HG03097 (cell line): ENCODE data around the gene RUSC2.
"Not testable (repeated sequence)": the region's sequence is repeated elsewhere in the genome, so short reads cannot be mapped to it uniquely, and the experiment has no call there.

Experiments used
- ATAC-seq: cut with Tn5 transposase; IDR thresholded peaks from one replicate; pipeline ENCODE4 v1.9.1; 2021; ENCODE audit not compliant: unreplicated experiment, low FRiP score

Gene RUSC2, protein sequence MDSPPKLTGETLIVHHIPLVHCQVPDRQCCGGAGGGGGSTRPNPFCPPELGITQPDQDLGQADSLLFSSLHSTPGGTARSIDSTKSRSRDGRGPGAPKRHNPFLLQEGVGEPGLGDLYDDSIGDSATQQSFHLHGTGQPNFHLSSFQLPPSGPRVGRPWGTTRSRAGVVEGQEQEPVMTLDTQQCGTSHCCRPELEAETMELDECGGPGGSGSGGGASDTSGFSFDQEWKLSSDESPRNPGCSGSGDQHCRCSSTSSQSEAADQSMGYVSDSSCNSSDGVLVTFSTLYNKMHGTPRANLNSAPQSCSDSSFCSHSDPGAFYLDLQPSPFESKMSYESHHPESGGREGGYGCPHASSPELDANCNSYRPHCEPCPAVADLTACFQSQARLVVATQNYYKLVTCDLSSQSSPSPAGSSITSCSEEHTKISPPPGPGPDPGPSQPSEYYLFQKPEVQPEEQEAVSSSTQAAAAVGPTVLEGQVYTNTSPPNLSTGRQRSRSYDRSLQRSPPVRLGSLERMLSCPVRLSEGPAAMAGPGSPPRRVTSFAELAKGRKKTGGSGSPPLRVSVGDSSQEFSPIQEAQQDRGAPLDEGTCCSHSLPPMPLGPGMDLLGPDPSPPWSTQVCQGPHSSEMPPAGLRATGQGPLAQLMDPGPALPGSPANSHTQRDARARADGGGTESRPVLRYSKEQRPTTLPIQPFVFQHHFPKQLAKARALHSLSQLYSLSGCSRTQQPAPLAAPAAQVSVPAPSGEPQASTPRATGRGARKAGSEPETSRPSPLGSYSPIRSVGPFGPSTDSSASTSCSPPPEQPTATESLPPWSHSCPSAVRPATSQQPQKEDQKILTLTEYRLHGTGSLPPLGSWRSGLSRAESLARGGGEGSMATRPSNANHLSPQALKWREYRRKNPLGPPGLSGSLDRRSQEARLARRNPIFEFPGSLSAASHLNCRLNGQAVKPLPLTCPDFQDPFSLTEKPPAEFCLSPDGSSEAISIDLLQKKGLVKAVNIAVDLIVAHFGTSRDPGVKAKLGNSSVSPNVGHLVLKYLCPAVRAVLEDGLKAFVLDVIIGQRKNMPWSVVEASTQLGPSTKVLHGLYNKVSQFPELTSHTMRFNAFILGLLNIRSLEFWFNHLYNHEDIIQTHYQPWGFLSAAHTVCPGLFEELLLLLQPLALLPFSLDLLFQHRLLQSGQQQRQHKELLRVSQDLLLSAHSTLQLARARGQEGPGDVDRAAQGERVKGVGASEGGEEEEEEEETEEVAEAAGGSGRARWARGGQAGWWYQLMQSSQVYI (N-terminal part only)

DNA sequence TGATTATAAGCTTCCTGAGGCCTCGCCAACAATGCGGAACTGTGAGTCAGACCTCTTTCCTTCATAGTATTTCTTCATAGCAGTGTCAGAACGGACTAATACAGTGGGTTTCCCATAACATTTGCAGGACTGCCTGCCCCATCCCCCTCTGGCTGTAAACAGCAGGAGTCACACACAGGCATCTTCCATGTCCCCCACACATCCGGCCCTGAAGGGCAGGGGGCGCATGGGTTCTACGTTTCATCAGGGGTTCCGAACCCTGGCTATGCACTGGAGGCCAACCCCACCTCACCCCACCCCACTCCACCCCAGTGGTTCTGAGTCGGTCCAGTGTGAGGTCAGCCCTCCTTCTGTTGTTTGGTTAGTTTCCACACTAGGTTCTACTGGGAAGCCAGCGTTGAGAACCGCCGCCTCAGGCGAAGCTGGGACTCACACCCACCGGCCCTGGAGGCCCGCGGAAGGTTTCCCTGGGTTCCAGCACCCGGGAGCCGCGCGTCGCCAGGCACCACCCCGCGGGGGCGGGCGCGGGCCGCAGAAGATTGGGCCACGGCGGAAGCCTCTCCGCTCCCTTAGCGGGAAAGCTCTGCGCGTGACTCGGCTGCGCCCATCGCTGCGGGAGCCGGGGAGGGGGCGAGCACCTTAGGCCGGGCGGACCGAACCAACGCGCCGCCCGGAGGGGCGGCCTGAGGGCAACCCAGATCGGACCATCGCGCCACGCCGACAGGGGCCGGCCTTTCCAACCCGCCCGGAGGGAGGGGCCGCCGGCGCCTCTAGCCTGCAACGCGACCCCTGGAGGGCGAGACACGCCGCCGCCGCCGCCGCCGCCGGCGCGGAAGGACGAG, at the start of gene RUSC2:
TSS of gene RUSC2 (plus strand) at position 799 of the 842 bp plus-strand sequence. CDS start 56,411 bp downstream, outside the sequence.
- no peak for ATAC-seq

DNA sequence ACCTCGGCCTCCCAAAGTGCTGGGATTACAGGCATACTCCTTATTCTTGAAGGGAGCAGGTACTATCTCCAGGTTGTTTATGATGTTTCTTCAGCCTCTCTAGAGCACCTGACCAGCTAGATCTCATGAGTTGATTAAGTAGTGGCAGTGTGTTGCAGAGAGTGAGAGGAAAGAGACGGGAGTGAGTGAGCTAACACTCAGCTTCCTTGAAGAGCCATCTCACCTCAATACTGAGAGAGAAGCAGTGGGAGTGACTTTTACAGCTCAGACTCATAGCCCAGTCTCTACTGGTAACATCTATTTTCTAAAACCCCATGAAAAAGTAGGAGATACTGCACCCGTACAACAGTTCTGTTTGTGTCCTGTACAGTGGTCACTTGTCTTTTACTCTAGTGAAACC, 43.9 kb upstream of the RUSC2 start:
- no peak for ATAC-seq

DNA sequence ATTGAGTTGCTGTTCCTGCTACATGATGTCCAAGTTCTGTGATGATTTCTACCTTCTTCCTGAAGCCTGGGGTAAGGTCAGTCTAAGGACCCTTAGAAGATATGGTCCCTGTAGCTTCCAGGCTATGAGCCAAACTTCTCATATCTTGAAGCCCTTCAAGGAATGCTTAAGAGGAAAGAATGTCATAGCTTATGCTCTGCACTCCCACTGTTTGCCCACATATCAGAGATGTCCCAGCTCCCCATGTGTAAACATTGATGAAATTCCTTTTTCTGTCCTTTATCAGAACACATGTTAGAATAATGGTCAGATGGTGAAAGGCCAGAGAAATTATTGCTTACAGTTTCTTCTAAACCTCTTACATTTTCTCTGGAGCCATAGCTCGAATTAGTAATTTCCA, 41.4 kb upstream of the RUSC2 start:
- no peak for ATAC-seq

DNA sequence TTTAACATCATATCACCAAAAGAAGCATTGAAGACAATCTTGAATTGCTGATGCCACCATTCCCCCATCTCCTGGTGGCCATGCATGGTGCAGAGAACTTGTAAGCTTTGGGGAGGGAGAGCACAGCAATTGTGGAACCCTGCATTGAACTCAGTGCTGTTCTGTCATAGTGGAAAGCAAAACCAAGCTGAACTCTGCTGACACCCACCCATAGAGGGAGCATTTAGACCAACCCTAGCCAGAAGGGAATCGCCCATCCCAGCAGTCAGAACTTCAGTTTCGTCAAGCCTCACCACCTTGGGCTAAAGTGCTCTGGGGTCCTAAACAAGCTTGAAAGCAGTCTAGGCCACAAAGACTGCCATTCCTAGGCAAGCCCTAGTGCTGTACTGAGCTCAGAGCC, 37.4 kb upstream of the RUSC2 start:
- ATAC-seq, result no peak

DNA sequence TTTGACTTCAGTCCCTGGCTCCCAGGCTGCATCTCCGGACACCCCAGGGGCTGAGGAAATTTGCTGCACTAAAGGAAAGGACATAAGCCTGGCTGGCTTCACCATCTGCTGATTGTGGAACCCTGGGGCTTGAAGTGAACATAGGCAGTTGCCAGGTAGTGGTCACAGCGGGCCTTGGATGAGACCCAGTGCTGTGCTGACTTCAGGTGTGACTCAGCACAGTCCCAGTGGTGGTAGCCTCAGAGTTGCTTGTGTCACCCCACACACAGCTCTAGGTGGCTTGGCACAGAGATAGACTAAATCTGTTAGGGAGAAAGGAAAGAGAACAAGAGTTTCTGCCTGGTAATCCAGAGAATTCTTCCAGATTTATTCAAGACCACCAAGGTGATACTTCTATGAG, 36.1 kb upstream of the RUSC2 start:
- ATAC-seq, result no peak

DNA sequence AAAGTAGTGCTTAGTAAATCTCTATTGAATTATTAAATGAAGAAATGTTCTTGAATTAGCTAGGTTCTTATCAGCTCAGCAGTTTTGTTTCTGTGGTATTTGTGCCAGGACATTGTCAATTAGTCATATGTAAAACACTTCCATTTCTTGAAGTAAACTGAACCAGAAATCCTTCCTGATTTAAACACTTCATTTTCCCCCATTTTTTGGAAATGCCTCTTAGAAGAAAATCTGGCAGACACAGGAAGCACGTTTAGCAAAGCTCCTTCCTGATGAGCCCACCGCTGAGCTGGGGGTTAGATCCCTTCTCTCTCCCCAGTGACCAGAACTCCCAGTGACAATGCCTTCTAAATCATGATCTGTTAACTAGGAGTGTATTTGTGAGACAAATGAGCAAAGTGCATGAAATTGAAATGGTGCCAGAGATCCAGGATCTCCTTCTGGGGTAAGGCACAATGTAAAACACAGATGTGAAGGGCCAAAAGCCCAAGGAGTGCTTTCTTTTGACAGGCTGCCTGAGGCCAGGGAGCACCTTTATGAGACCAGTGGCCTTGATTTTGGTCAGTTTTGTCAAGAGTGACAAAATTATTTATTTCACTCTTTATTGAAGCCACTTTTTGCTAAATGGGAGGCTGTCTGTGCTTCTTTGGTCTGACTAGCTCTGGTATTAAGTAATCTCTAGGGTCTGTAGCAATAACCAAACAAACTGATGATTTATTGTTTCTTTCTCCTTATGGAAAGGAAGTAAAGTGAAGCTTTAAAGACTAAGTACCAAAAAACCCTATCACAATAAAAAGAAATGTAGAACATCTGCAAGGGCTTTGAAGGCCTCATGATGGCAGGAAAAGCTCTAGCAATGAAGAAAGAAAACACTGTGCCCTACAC, 25.5 kb upstream of the RUSC2 start:
- ATAC-seq, result no peak

DNA sequence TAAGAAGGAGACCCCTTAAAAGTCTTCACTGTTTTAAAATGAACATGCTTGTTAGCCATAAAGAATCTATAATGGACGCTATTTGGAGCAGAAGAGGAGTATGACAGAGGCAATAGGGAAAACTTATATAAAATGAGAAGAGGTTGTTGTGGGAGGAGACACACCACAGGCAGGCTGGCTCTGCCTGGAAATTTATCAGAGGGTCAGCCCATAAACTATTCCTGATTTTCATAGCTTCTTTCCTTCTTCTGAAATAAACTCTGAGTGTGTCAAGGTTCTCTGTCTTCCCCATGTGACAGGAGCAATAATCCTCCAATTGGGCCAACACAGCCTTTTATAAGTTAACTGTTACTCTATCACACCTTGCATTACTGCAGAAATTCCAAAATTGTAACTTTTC, 19.6 kb upstream of the RUSC2 start:
- no peak for ATAC-seq

DNA sequence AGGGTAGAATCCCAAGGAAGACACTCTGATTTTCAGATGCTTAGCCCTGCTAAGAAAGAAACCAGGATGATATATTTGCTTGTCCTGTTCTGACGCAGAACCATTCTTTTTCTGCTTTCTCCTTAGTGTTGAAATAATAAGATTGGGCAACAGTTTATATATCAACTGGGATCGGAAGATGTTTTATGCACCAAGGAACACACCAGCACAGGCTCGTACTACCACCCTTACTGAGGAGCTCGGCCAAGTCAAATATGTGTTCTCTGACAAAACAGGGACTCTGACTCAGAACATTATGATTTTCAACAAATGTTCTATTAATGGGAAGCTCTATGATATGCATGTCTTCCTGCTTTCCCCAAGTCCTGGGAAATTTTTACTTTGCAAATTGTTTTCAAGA, 19.0 kb upstream of the RUSC2 start:
- ATAC-seq, result no peak

DNA sequence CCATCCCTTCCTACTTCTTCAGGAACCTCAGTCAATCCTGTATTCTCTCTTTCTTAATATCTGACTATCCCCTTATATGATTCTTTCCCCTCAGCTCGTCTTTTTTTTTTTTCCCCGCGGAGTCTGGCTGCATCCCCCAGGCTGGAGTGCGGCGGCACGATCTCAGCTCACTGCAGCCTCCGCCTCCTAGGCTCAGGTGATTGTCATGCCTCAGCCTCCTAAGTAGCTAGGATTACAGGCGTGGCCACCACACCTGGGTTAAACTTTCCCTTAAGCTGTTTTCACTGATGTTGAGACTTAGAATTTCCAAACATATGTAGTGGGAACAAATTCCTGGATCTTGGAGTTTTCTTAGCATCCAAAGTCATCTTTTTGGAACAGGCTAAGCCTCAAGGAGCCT, 13.3 kb upstream of the RUSC2 start:
- no peak for ATAC-seq

DNA sequence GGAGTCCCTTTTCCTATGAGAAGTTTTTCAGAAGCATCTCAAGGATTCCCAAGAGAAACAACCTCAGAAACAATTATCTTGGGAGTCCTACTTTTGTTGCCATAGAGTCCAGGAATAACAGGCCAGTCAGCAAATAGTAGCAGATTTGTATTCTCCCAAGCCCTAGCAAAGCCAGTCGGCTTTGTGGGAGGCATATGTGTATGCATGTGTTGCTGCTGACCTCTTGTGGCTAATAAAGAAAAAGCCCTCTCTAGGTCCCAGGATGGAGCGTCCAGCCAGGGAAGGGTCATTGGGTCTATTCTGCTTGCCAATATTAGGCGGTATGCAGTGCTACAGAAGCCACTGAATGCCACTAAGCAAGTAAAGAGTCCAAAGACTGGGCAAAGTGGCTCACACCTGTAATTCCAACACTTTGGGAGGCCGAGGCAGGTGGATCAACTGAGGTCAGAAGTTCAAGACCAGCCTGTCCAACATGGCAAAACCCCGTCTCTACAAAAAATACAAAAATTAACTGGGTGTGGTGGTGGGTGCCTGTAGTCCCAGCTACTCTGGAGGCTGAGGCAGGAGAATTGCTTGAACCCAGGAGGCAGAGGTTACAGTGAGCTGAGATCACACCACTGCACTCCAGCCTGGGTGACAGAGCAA, 12.6 kb upstream of the RUSC2 start:
- not testable (repeated sequence) for ATAC-seq

DNA sequence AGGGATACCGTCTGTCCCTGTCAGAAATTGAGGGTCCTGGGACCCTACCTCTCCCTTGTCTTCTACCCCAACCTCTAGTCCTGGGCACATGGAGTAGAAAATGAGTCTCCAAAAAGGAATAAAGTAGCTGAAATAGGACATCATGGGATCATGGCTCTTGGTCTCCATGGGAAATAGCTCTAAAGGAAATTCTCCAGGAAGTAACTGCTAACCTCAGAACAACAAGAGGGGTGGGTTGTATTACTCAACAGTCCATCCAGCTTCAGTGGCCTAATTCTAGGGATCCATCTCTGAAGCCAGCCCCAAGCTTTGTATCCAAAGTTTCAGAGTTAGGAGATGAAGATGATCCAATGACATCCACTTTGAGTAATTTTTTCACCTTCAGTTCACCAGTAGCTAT, 11.0 kb upstream of the RUSC2 start:
- no peak for ATAC-seq

DNA sequence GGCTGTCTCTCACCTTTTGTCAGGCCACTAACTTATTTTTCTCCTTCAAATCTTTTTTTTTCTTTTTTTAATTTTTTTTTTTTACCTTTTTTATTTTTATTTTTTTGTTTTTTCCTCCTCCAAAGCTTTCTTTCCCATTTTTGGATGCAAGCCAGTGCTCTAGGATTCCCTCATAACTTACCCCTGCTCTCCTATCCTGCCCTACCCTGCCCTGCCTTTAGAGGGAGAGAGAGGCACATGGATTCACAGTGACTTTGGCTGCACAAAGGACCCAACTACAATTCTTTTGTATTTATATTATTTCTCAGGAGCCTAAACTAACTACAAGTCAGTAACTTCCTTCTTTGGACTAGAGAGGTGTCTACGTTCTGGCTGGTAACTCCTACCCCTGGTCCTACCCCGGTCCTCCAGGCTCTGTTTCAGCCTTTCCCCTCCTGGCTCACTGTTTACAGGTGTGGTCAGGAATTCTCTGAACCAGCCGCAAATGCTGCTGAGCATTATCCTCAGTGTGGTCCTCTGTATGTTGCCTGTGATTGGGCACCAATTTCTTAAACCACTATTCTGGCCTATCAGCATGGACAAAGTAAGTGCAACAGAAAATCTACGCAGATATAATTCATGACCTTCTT, 8.4 kb upstream of the RUSC2 start:
- no peak for ATAC-seq

DNA sequence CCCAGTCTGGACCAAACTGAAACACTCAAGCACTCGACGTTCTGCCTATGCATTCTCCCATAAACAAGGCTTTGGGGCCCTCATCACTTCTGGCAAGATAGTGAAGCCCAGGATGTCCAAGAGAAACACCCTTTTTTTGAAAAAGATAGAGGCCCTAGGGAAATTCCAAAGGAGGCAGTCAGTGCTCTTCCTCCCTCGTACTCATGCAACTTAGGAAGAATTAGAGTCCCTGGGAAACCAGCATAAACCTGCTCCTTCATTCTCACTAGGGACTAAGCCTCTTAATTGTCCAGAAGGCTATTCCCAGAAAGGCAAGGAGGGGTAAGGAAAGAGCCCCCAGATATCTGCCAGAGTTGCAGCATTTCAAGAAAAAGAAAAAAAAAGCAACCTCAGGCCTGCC, 7.8 kb upstream of the RUSC2 start:
- ATAC-seq, result no peak

DNA sequence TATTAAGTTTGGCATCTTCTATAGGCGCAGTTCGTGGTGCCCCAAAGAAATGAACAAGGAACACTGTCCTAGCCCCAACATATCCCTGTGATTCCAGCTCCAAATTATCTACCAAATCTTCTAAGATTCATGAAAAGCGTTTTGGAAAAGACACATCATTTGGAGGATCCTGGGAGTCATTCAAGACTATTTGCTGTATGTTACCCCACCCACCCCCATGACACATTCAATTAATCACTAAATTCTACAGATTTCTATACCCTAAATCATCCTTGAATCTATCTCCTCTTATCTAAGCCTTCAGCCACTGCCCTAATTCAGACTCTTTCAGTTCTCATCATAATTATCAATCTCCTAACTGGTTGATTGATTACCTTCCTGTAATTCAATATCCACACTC, 5.5 kb upstream of the RUSC2 start:
- no peak for ATAC-seq

DNA sequence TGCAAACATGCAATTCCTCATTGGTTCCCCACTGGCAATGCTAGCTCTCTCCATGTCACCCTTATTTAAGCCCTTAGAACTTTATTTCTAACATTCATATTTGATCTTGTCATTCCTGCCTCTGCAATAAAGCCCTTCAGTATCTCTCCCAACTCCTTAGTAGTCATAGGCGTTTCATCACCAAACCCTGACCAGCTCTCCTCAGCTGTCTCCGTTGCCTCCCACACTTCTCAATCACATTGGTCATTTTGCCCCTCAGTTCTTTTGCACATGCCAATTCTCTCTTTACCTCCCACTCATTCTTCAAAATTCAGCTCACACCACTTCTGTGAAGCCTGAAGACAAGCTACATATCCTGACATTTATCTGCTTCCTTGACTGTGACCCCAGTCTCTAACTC, 2.8 kb upstream of the RUSC2 start:
- no peak for ATAC-seq

DNA sequence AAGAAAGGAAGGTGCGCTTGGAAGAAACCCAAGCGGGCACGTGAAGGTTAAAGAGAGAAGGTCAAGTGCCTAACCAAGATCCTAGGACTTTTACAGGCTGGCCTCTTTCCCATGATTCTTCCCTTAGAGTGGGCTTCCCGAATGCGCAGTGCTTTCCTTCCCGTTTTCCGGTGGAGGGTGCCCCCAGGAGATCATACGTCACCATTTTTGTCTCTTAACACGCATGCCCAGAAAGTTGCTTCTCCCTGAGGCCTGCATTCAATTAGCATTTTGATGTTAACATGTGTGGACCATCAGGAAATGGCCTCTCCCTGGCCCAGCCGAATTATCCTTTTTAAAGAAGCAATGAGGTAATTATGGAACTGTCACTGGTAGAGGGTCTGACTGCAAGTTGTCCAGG, 1.9 kb upstream of the RUSC2 start:
- no peak for ATAC-seq

DNA sequence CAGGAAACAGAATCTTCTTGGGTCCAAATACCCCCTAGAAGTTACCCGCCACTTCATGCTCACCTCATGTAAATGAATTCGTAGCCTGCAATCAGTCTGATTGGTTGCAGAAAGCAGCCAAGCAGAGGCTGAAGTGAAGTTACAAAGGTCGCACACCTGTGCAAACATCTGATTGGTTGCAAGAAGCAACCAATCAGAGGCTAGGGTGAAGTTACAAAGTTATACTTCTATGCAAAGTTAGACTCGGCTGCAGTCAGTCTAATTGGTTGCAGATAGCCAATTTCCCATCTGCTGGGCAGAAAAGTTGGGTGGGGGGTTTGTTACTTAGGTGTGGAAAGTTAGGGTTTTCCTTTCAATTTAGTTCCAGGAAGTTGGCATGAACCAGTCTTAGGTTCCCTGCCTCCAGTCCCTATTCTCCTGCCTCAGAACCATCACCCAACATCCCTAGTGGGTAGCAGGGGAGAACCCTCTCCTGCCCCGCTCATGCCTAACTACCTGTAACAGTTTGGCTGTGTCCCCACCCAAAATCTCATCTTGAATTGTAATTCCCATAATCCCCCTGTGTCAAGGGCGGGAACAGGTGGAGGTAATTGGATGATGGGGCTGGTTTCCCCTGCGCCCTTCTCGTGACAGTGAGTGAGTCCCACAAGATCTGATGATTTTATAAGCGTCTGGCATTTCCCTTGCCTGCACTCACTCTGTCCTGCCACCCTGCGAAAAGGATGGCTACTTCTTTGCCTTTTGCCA, 1.2 kb upstream of the RUSC2 start:
- no peak for ATAC-seq
